ENCODE data around the gene TMEM143.

TMEM143 gene

DNA sequence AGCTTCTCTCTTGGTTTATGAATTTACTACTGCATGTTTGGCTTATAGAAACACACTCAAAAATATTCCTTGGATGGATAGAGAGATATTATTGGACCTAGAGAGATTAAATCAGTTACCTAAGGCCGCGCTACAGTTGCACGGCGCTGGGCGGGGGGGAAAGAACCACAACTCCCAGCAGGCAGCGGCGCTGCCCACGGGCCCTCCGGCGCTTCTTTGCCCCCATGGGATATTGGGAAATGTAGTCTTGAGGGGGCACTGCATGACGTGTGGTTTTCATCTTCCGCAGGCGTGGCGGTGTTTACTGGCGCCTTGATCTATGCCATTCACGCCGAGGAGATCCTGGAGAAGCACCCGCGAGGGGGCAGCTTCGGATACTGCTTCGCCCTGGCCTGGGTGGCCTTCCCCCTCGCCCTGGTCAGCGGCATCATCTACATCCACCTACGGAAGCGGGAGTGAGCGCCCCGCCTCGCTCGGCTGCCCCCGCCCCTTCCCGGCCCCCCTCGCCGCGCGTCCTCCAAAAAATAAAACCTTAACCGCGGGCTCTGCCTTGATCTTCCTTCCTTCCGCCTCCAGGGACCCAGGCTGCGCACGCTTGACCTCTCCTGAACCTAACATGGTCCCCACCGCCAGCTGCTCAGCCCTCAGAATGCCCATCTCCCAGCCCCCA lies 33.6 kb downstream of the TMEM143 start:
- TF ChIP-seq, protein P1, sequence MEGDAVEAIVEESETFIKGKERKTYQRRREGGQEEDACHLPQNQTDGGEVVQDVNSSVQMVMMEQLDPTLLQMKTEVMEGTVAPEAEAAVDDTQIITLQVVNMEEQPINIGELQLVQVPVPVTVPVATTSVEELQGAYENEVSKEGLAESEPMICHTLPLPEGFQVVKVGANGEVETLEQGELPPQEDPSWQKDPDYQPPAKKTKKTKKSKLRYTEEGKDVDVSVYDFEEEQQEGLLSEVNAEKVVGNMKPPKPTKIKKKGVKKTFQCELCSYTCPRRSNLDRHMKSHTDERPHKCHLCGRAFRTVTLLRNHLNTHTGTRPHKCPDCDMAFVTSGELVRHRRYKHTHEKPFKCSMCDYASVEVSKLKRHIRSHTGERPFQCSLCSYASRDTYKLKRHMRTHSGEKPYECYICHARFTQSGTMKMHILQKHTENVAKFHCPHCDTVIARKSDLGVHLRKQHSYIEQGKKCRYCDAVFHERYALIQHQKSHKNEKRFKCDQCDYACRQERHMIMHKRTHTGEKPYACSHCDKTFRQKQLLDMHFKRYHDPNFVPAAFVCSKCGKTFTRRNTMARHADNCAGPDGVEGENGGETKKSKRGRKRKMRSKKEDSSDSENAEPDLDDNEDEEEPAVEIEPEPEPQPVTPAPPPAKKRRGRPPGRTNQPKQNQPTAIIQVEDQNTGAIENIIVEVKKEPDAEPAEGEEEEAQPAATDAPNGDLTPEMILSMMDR (conservative IDR thresholded peaks at IDR 0.05; ENCODE audit: low read length) = no peak
- no peak for DNase-seq (ENCODE audit: low read depth)
- no peak overlapping the region for H3K4me3 ChIP-seq (ENCODE audit: low read length)

DNA sequence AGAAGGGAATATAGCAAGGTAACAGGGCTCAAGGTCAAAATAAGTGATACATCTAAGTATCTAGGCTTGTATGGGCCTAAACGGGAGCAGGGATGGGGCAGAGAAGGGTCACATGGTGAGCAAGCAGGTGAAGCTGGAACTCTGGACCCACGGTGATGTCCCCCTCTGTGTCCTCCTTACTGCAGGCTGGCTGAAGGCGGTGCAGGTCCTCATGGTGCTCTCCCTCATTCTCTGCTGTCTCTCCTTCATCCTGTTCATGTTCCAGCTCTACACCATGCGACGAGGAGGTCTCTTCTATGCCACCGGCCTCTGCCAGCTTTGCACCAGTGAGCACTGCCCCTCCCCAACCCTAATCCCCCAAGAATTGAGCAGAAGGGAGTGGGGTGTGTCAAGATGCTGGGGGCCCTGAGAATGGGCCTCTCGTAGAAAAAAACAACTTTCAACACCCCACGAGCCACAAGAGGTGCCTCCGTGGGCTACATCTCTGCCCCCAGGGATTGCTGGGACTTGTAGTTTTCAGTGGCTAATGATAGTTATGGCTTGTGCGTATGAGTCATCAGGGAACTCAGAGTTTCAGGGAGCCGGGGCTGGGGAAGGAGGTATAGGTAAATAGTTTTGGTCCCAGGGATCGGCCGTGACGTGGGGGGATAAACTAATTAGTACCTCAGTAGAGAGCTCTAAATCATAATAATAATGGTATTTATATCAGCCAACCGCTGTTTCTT lies 34.4 kb downstream of the TMEM143 start:
- DNase-seq (ENCODE audit: low read depth) = peak; percentile 38
- TF ChIP-seq, protein P1 (conservative IDR thresholded peaks at IDR 0.05; ENCODE audit: low read length) = no peak
- no peak overlapping the region for H3K4me3 ChIP-seq (ENCODE audit: low read length)

DNA sequence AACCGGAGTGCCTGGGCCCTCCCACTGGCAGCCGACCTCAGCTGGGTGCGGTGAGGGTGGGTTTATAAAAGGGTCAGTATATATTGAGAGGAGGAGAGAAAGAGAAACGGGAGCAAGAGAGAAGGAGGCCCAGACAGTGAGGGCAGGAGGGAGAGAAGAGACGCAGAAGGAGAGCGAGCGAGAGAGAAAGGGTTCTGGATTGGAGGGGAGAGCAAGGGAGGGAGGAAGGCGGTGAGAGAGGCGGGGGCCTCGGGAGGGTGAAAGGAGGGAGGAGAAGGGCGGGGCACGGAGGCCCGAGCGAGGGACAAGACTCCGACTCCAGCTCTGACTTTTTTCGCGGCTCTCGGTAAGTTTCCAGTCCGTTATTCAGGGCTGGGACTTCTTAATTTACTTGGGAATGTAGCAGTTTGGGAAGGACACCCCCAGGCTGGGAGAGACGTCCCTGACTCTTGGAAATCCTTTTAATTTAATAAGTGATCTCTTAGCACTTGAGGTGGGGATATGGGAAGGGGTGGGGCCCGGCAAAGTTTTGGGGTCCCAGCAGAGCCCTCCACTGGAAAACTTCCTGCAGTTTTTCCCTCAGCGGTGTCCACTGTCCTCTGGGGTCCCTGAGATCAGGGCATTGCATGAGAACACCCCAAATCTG lies 38.4 kb downstream of the TMEM143 start, which contains the start of gene EMP3:
Gene EMP3, plus strand, starts transcription at position 288 of the 646 bp plus-strand sequence. CDS start 1,293 bp downstream, outside the sequence.
- peak; percentile 91 for DNase-seq (ENCODE audit: low read depth)
- peak within 1 kb of the TSS; percentile 86 for H3K4me3 ChIP-seq (ENCODE audit: low read length)
- TF ChIP-seq, protein P1 (conservative IDR thresholded peaks at IDR 0.05; ENCODE audit: low read length) = no peak

DNA sequence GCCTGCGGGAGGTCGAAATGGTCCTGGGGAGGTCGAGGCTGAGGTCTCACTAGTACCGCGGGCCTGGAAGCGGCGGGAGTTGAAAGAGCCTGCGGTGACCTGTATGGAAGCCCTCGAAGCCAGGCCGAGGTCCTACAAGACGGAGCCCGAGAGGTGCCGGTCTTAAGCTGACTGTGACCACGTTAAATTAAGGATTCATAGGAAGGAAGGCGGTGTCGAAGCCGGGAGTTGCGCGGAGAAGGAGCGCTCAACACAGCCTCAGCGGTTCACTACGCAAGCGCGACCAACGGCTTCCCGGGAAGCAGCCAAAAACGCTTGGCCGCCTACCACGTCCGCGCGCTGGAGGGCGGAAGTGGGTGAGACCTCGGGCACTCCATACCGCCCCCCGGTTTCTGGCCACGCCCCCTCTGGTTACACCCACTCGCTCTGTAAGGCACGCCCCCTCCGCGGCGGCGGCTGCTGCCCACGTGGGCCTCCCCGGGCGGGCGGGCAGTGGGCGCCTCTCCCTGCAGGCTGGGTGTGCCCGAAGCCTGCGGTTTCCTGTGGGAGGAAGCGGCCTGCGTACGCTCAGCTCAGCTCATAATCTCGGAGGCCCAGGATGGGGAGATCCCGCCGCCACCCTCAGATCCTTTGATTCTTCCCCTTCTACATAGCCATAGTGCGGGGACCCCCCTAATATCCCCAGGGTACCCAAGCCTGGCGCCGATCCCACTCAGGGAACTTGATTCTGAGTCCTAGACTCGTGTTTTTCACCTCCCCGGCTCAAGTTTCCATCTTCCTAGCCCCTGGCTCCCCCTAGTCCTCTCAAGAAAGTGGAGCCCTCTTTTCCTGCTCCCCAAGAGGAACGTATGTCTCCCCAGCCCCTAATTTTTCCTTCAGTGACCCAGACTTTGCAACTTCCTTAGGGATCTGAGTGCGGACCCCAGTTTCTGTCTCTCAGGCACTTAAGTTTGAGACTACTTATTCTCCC lies 41.8 kb downstream of the TMEM143 start:
- TF ChIP-seq, protein P1 (conservative IDR thresholded peaks at IDR 0.05; ENCODE audit: low read length) = no peak
- peak; percentile 99 for DNase-seq (ENCODE audit: low read depth)
- peak overlapping the region; percentile 65 for H3K4me3 ChIP-seq (ENCODE audit: low read length)

DNA sequence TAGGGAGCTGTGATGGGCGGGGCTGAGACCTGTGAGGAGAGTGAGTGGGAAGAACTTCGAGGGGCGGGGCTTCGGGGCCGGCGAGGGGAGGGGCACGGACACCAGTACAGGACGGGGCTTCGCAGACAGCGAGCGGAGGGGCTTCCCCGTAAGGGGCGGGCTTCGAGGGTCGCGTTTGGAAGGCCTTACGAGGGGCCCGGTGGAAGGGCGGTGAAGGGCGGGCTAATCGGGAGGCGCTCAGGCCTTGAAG lies 42.4 kb downstream of the TMEM143 start:
- TF ChIP-seq, protein P1 (conservative IDR thresholded peaks at IDR 0.05; ENCODE audit: low read length) = no peak
- H3K4me3 ChIP-seq (ENCODE audit: low read length) = peak overlapping the region; percentile 65
- DNase-seq (ENCODE audit: low read depth) = peak; percentile 83

DNA sequence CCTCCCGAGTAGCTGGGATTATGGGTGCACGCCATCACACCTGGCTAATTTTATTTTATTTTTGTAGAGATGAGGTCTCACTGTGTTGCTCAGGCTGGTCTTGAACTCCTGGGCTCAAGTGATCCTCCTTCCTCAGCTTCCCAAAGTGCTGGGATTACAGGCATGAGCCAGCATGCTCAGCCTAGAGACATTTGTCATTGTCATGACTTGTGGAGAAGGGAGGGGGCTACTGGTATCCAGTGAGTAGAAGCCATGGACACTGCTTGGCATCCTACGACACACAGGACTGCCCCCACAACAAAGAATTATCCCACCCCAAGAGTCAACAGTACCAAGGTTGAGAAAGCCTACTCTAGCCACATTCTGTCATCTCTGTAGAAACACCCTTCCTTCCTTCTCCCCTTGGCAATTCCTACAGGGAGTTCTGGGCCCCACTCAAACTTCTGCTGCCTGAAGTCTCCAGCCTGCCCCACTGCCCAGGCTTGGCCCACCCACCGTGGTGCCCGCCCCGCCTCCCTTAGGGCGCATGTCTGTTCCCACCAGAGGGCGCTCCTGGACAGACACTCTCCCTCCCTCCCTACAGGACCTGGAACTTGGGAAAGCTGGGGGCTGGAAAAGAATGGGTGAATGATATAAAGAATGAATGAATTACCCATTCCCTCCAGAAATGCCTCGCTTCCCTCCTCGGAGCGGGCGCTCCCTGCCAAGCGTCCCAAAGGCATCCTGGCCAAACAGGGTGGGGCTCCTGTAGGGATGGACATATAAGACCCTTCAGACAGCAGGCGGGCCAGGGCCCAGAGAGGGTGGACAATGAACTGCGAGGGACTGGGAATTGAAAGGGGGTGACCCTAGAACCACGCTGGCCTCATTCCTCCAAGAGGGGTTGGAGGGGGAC lies 43.8 kb downstream of the TMEM143 start:
- H3K4me3 ChIP-seq (ENCODE audit: low read length) = no peak overlapping the region
- peak; percentile 72 for DNase-seq (ENCODE audit: low read depth)
- TF ChIP-seq, protein P1 (conservative IDR thresholded peaks at IDR 0.05; ENCODE audit: low read length) = peak; percentile 83

All from AG10803 (cell line).